ENCODE measurements around the gene NOX5. TPM values are rescaled to one million over a fixed set of nuclear protein-coding genes. Genes with fewer than 3 reads are reported as not detected.

NOX5 gene
- total and polyA plus RNA-seq, 4 experiments from 2014 or later, result 0.06 to 0.08 TPM; not detected in 2

- no peaks in the 10 kb centered on the region for H3K9me3 Mint-ChIP-seq
- peaks cover 7 to 11% of the 10 kb centered on the region in 2 donors for H3K27me3 Mint-ChIP-seq
- no peaks in the 10 kb centered on the region for H3K9me3 ChIP-seq (ENCODE audit: control insufficient read depth in 1 of 2, low read length in 2 of 2)
- POLR2A ChIA-PET (ENCODE audit: partially characterized antibody), result interaction anchor here (0.5 kb wide), 1 partner anchor 30 kb away, joined by 3 read pairs; no protein-coding TSS in a partner anchor
- no peak for DNase-seq
- no peak overlapping the region for H3K4me3 Mint-ChIP-seq
- H3K4me1 Mint-ChIP-seq, result peaks cover 0 to 1% (median 0%) of the 10 kb centered on the region in 4 donors
- H3K27ac Mint-ChIP-seq, result peak overlapping the region in 1 of 7 donors; percentile 19
- CTCF ChIA-PET (ENCODE audit: partially characterized antibody), result interaction anchor here (0.7 kb wide), 1 partner anchor 301 kb away, joined by 3 read pairs; no protein-coding TSS in a partner anchor
- no peaks in the 10 kb centered on the region for H3K36me3 ChIP-seq (ENCODE audit: insufficient read depth, low read length)
- H3K27ac ChIP-seq (ENCODE audit: low read depth, low read length), result no peak overlapping the region
- no peaks in the 10 kb centered on the region for H3K27me3 ChIP-seq (ENCODE audit: insufficient read depth, low read length)
- H3K4me3 ChIP-seq (ENCODE audit: low read length in 2 of 2), result no peak overlapping the region
- H3K4me1 ChIP-seq (ENCODE audit: insufficient read depth, low read length), result no peaks in the 10 kb centered on the region
- H3K36me3 Mint-ChIP-seq, result no peaks in the 10 kb centered on the region
- intact Hi-C loops (cut with micrococcal nuclease), result no loop called here
These were observed 79.1 kb downstream of the NOX5 start for GRCh38 chr15:69093614-69094013.

GRCh38 chr15:69094124-69094921 is 79.8 kb downstream of the NOX5 start:
- H3K4me1 Mint-ChIP-seq, result peaks cover 0 to 1% (median 0%) of the 10 kb centered on the region in 4 donors
- no peaks in the 10 kb centered on the region for H3K36me3 ChIP-seq (ENCODE audit: insufficient read depth, low read length)
- no peak overlapping the region for H3K4me3 Mint-ChIP-seq

GRCh38 chr15:69095274-69095673 is 80.8 kb downstream of the NOX5 start:
- Mint-ChIP-seq H3K27me3 (peaks cover 0 to 3% of the 10 kb centered on the region in 2 donors), H3K4me1 (peaks cover 0 to 1% (median 0%) of the 10 kb centered on the region in 4 donors), H3K36me3 (no peaks in the 10 kb centered on the region), H3K27ac (no peak overlapping the region), H3K4me3 (no peak overlapping the region), H3K9me3 (no peaks in the 10 kb centered on the region)
- DNase-seq, result no peak
- Histone ChIP-seq H3K4me1 (ENCODE audit: insufficient read depth, low read length) (no peaks in the 10 kb centered on the region), H3K9me3 (ENCODE audit: control insufficient read depth in 1 of 2, low read length in 2 of 2) (no peaks in the 10 kb centered on the region), H3K36me3 (ENCODE audit: insufficient read depth, low read length) (no peaks in the 10 kb centered on the region), H3K4me3 (ENCODE audit: low read length in 2 of 2) (no peak overlapping the region), H3K27ac (ENCODE audit: low read depth, low read length) (no peak overlapping the region), H3K27me3 (ENCODE audit: insufficient read depth, low read length) (no peaks in the 10 kb centered on the region)
- POLR2A ChIA-PET (ENCODE audit: partially characterized antibody), result no interaction called here
- intact Hi-C loops (cut with micrococcal nuclease), result no loop called here
- CTCF ChIA-PET (ENCODE audit: partially characterized antibody), result interaction anchor here (1.4 kb wide), 2 partner anchors 11 to 36 kb away, joined by 3 to 4 read pairs; no protein-coding TSS in a partner anchor

More at GRCh38 chr15:69094124-69094921, 79.8 kb downstream of the NOX5 start:
- peaks cover 4 to 6% of the 10 kb centered on the region in 2 donors for H3K27me3 Mint-ChIP-seq
- Histone ChIP-seq H3K4me3 (ENCODE audit: low read length in 2 of 2) (no peak overlapping the region), H3K27me3 (ENCODE audit: insufficient read depth, low read length) (no peaks in the 10 kb centered on the region), H3K27ac (ENCODE audit: low read depth, low read length) (no peak overlapping the region), H3K9me3 (ENCODE audit: control insufficient read depth in 1 of 2, low read length in 2 of 2) (no peaks in the 10 kb centered on the region), H3K4me1 (ENCODE audit: insufficient read depth, low read length) (no peaks in the 10 kb centered on the region)
- intact Hi-C loops (cut with micrococcal nuclease), result no loop called here
- DNase-seq, result no peak
- H3K27ac Mint-ChIP-seq, result no peak overlapping the region
- ChIA-PET CTCF (ENCODE audit: partially characterized antibody) (no interaction called here), POLR2A (ENCODE audit: partially characterized antibody) (interaction anchor here (0.5 kb wide), 1 partner anchor 29 kb away, joined by 3 read pairs; no protein-coding TSS in a partner anchor)
- no peaks in the 10 kb centered on the region for H3K36me3 Mint-ChIP-seq
- H3K9me3 Mint-ChIP-seq, result no peaks in the 10 kb centered on the region

GRCh38 chr15:69096196-69096595 is 81.7 kb downstream of the NOX5 start:
- H3K9me3 Mint-ChIP-seq, result no peaks in the 10 kb centered on the region
- Histone ChIP-seq H3K36me3 (ENCODE audit: insufficient read depth, low read length) (no peaks in the 10 kb centered on the region), H3K4me1 (ENCODE audit: insufficient read depth, low read length) (no peaks in the 10 kb centered on the region), H3K9me3 (ENCODE audit: control insufficient read depth in 1 of 2, low read length in 2 of 2) (no peaks in the 10 kb centered on the region), H3K27me3 (ENCODE audit: insufficient read depth, low read length) (no peaks in the 10 kb centered on the region), H3K27ac (ENCODE audit: low read depth, low read length) (no peak overlapping the region), H3K4me3 (ENCODE audit: low read length in 2 of 2) (no peak overlapping the region)
- POLR2A ChIA-PET (ENCODE audit: partially characterized antibody), result no interaction called here
- H3K4me3 Mint-ChIP-seq, result no peak overlapping the region
- CTCF ChIA-PET (ENCODE audit: partially characterized antibody), result interaction anchor here (1.4 kb wide), 2 partner anchors 12 to 37 kb away, joined by 3 to 4 read pairs; no protein-coding TSS in a partner anchor
- no peak for DNase-seq
- intact Hi-C loops (cut with micrococcal nuclease), result no loop called here
- peaks cover 0 to 1% (median 0%) of the 10 kb centered on the region in 4 donors for H3K4me1 Mint-ChIP-seq
- no peaks in the 10 kb centered on the region for H3K36me3 Mint-ChIP-seq
- H3K27me3 Mint-ChIP-seq, result no peaks in the 10 kb centered on the region
- no peak overlapping the region for H3K27ac Mint-ChIP-seq

- no peaks in the 10 kb centered on the region for H3K27me3 ChIP-seq (ENCODE audit: insufficient read depth, low read length)
- no peaks in the 10 kb centered on the region for H3K36me3 ChIP-seq (ENCODE audit: insufficient read depth, low read length)
- no peak overlapping the region for H3K4me3 Mint-ChIP-seq
- H3K36me3 Mint-ChIP-seq, result no peaks in the 10 kb centered on the region
- POLR2A ChIA-PET (ENCODE audit: partially characterized antibody), result no interaction called here
- H3K27me3 Mint-ChIP-seq, result no peaks in the 10 kb centered on the region
- H3K9me3 ChIP-seq (ENCODE audit: control insufficient read depth in 1 of 2, low read length in 2 of 2), result no peaks in the 10 kb centered on the region
- intact Hi-C loops (cut with micrococcal nuclease), result no loop called here
- no peak for DNase-seq
- peak overlapping the region in 1 of 7 donors; percentile 77 for H3K27ac Mint-ChIP-seq
- no peaks in the 10 kb centered on the region for H3K9me3 Mint-ChIP-seq
- CTCF ChIA-PET (ENCODE audit: partially characterized antibody), result interaction anchor here (1.4 kb wide), 2 partner anchors 12 to 38 kb away, joined by 3 to 4 read pairs; no protein-coding TSS in a partner anchor
- H3K4me1 Mint-ChIP-seq, result peaks cover 0 to 1% (median 0%) of the 10 kb centered on the region in 4 donors
- no peak overlapping the region for H3K4me3 ChIP-seq (ENCODE audit: low read length in 2 of 2)
- H3K27ac ChIP-seq (ENCODE audit: low read depth, low read length), result no peak overlapping the region
- H3K4me1 ChIP-seq (ENCODE audit: insufficient read depth, low read length), result no peaks in the 10 kb centered on the region
These were observed 82.1 kb downstream of the NOX5 start for GRCh38 chr15:69096626-69097025.

GRCh38 chr15:69098771-69099170 is 84.3 kb downstream of the NOX5 start:
- no peaks in the 10 kb centered on the region for H3K36me3 ChIP-seq (ENCODE audit: insufficient read depth, low read length)
- ChIA-PET CTCF (ENCODE audit: partially characterized antibody) (no interaction called here), POLR2A (ENCODE audit: partially characterized antibody) (no interaction called here)
- no peaks in the 10 kb centered on the region for H3K27me3 ChIP-seq (ENCODE audit: insufficient read depth, low read length)
- H3K27ac ChIP-seq (ENCODE audit: low read depth, low read length), result no peak overlapping the region
- Mint-ChIP-seq H3K27ac (no peak overlapping the region), H3K4me1 (peaks cover 10 to 14% (median 12%) of the 10 kb centered on the region in 4 donors), H3K9me3 (no peaks in the 10 kb centered on the region), H3K36me3 (no peaks in the 10 kb centered on the region), H3K27me3 (no peaks in the 10 kb centered on the region), H3K4me3 (no peak overlapping the region)
- no peak overlapping the region for H3K4me3 ChIP-seq (ENCODE audit: low read length in 2 of 2)
- intact Hi-C loops (cut with micrococcal nuclease), result no loop called here
- no peak for DNase-seq
- H3K9me3 ChIP-seq (ENCODE audit: control insufficient read depth in 1 of 2, low read length in 2 of 2), result no peaks in the 10 kb centered on the region
- H3K4me1 ChIP-seq (ENCODE audit: insufficient read depth, low read length), result peaks cover 15% of the 10 kb centered on the region

GRCh38 chr15:69099941-69100340 is 85.4 kb downstream of the NOX5 start:
- ChIA-PET CTCF (ENCODE audit: partially characterized antibody) (interaction anchor here (0.9 kb wide), 1 partner anchor 177 kb away, joined by 3 read pairs; no protein-coding TSS in a partner anchor), POLR2A (ENCODE audit: partially characterized antibody) (no interaction called here)
- Mint-ChIP-seq H3K4me1 (peaks cover 20 to 24% (median 24%) of the 10 kb centered on the region in 4 donors), H3K4me3 (peak overlapping the region in 2 of 8 donors; percentile 4 to 10), H3K36me3 (no peaks in the 10 kb centered on the region), H3K27me3 (no peaks in the 10 kb centered on the region), H3K9me3 (no peaks in the 10 kb centered on the region), H3K27ac (no peak overlapping the region)
- intact Hi-C loops (cut with micrococcal nuclease), result no loop called here
- no peak for DNase-seq
- H3K27me3 ChIP-seq (ENCODE audit: insufficient read depth, low read length), result no peaks in the 10 kb centered on the region
- H3K27ac ChIP-seq (ENCODE audit: low read depth, low read length), result no peak overlapping the region
- H3K9me3 ChIP-seq (ENCODE audit: control insufficient read depth in 1 of 2, low read length in 2 of 2), result no peaks in the 10 kb centered on the region
- H3K36me3 ChIP-seq (ENCODE audit: insufficient read depth, low read length), result no peaks in the 10 kb centered on the region
- H3K4me1 ChIP-seq (ENCODE audit: insufficient read depth, low read length), result peaks cover 26% of the 10 kb centered on the region
- no peak overlapping the region for H3K4me3 ChIP-seq (ENCODE audit: low read length in 2 of 2)

Measured in CD4-positive, alpha-beta memory T cell (primary cell).